HG03442 (cell line): ENCODE measurements around the gene ROMO1.
"Not testable (repeated sequence)": the region's sequence is repeated elsewhere in the genome, so short reads cannot be mapped to it uniquely, and the experiment has no call there.

ENCODE experiments used
- ATAC-seq: cut with Tn5 transposase; IDR thresholded peaks from one replicate; pipeline ENCODE4 v1.9.1; 2021; ENCODE audit warnings: mild to moderate bottlenecking, moderate library complexity; ENCODE audit not compliant: unreplicated experiment

The ROMO1 gene

DNA sequence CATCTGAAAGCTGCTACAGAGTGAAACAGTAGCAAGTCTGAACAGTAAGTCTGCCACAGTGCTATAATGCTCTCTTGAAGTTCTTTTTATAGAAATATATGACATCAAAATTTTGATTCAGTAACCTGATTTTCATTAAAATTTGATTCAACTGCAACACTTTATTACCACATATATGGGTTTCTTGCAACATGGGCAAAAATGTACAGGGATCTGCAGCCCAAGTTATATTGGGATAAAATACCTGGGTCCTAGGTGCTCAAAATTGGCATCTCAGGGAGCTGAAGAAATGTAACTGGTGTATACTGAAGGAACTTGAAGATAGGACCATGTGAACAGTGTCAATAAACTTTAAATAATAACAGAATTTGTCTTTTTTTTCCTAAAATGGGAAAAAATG is 10.8 kb downstream of the ROMO1 start:
- ATAC-seq: no peak

DNA sequence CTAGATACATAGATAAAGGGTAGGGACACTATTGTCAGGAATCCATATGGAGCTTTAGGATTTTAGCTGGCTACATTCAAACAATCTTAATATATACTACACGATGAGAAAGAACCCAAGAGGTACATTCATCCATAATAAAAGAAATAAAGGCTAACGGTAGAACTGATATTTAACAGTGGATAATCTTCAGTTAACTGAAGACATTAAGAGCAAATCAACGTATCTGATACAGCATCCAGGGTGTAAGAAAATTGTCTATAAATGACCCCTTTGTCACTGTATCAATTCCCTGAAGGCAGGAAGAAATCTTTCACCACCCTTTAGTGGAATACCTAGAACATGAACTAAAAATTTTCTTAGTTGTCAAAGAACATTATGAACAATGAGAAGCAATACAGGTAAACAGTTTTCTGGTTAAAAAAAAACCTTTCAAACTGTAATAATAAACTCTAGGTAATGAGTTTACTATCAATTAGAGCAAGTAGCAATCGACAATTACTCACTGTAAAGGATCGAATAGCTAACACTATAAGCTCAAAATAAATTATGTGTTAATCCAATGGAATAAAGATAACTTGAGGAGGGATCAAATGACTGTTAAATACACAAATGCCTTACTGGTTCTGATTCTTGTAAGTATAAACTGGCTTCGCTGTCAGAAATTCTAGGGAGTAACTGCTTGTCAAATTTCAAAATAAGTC is 11.8 kb downstream of the ROMO1 start:
- ATAC-seq: no peak

DNA sequence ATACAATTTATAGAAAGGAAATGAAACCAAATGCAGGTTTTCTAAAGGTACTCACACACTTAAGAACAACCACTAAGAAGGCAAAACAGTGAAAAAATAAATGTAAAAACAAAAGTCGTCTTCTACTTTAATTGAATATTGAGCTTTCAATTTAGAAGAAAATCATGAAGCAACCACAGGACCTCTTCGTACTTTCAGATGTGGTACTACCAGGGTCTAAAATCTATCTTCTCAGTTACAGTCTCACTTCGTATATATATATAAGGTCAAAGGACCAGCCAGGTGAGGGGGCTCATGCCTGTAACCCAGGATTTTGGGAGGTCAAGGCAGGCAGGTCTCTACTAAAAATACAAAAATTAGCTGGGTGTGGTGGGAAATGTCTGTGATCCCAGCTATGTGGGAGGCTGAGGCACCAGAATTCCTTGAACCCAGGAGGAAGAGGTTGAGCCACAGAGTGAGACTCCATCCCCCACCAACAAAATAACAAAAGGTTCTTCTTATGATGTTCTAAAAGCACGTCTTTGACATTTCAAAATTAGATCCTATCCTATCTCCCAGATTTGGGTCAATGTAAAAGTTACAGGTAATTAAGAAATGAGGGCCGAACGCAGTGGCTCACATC is 12.5 kb downstream of the ROMO1 start:
- ATAC-seq: no peak

DNA sequence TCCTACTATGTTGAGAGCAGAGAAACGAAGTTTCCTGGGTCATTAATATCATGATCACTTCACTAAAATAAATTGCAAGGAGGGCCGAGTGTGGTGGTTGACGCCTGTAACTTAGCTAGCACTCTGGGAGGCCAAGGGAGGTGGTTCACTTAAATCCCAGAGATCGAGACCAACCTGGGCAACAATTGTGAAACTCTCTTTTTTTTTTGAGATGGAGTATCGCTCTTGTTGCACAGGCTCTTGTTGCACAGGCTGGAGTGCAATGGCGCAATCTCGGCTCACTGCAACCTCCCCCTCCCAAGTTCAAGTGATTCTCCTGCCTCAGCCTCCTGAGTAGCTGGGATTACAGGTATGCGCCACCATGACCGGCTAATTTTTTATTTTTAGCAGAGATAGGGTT is 13.9 kb downstream of the ROMO1 start:
- ATAC-seq: not testable (repeated sequence)

DNA sequence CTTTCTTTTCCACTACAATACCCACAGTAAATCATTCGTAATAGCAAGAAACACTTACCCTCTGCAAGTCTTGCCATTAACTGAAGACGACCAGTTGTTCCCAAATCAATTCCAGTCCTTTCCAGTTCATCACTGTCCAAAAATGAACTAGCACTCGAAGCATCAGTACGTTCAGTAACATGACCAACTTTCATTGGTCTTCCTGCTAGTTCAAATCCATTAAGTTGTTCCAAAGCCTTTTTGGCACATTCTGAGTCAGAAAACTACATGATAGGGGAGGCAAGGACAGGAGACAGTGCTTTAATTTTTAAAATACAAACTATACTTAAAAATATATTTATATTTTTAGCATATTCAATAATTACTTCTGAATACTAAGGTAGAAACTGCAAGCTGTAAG is 14.9 kb downstream of the ROMO1 start:
- no peak for ATAC-seq

DNA sequence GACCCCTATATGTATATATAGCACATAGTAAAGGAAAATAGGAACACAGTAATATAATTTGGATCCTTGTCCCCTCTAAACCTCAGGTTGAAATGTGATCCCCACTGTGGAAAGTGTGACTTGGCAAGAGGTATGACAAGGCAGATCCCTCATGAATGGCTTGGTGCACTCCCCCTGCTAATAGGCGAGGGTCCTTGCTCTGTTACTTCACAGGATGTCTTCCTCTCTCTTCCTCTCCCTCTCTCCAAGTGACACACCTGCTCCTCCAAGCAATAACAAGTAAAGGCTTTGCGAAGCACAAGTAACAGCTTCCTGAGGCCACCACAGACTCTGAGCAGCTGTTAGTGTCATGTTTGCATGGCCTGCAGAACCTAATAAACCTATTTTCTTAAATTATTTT is 16.4 kb downstream of the ROMO1 start:
- ATAC-seq: no peak

DNA sequence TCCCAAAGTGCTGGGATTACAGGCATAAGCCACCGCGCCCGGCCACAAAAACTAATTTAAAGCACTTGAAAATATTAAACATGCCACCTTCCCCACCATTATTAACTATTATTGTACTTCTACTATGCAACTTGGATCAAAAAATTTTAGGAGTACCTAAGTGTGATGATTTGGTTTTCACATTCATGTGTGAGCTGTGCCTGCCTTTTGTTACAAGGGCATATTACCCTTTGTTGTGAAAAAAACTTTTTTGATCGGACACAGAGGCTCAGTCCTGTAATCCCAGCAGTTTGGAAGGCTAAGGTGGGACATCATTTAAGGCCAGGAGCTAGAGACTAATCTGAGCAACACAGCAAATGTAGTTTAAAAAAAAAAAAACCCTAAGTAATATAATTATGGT is 17.1 kb downstream of the ROMO1 start:
- ATAC-seq: no peak

DNA sequence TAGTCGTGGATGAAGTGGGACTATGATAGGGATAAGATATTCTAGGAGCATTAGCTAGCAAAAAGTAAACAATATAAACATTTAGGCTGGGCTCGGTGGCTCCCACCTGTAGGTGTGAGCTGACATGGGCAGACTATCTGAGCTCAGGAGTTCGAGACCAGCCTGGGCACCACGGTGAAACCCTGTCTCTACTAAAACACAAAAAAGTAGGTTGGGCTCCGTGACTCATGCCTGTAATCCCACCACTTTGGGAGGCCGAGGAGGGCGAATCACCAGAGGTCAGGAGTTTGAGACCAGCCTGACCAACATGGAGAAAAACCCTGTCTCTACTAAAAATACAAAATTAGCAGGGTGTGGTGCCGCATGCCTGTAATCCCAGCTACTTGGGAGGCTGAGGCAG is 19.1 kb downstream of the ROMO1 start:
- not testable (repeated sequence) for ATAC-seq

DNA sequence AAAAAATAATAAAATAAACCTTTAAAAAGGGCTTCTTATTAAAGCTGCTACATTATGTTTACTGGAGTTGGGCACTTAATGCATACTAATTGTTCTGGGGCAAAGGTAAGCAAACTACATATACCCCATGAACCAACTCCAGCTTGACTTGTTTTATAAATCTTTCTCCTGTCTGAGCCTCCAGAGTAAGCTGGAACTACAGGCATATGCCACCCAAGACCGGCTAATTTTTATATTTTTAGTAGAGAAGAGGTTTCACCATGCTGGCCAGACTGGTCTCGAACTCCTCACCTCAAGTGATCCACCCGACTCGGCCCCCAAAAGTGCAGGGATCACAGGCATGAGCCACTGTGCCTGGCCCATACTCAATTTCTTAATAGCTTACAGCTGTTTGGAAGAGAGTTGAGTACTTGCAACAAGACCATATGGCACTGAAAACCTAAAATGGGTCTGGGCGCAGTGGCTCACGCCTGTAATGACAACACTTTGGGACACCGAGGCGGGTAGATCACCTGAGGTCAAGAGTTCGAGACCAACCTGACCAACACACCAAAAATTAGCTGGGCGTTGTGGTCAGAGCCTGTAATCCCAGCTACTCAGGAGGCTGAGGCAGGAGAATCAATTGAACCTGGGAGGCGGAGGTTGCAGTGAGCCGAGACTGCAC is 19.9 kb downstream of the ROMO1 start:
- ATAC-seq: no peak

DNA sequence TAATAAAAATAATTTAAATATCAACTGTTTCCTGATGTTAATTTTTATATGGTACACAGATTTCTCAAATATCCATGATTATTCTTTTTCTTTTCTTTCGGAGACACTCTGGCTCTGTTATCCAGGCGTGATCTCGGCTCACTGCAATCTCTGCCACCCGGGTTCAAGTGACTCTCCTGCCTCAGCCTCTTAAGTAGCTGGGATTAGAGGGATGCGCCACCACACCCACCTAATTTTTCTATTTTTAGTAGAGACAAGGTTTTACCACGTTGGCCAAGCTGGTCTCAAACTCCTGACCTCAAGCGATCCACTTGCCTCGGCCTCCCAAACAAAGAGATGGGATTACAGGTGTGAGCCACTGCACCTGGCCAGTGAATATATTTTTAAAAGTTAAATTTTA is 20.5 kb downstream of the ROMO1 start:
- no peak for ATAC-seq

DNA sequence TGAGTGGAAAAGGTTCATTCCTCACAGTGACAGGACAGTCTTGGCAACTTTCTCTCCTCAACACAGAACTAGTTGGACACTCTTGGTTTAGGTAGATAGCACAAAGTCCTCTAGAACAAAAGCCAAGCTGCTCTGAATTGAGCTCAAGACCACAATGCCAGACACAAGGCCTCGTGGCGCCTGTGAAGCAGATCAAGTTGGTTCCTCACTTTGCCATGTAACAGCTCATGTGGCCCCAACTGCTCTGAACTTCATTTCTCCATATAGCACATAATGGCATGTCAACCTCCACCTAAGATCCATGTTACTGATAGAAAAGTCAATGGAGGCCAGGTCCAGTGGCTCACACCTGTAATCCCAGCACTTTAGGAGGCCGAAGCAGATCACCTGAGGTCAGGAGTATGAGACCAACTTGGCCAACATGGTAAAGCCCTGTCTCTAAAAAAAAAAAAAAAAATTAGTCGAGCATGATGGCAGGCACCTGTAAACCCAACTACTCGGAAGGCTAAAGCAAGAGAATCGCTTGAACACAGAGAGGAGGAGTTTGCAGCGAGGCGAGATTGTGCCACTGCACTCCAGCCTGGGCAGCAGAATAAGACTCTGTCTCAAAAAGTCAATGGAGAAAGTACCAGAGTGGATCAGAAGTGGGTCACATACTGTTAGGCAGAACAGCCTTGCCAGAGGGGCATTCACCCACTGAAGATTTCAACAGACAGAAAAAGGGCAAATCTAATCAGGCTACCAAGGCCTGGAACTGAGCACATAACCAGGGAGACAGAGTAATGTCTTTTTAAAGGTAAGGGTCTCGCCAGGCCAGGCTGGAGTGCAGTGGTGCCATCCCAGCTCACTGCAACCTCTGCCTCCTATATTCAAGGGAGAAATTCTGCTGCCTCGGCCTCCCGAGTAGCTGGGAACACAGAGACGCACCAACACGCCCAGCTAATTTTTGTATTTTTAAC is 21.2 kb downstream of the ROMO1 start:
- ATAC-seq: no peak

DNA sequence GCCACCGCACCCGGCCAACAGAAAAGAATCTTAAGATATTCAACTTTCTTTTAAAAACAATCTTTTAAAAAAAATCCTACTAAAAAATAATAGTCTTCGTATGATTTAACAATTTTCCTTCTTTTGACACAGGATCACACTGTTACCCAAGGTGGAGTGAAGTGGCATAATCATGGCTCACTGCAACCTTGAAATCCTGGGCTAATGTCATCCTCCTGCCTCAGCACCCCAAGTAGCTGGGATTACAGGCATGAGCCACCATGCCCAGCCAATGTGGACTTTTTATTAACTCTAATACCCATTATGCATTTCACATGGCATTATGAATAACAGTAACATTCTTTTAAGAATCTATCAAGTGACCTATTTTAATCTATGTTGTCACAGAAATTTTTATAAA is 22.0 kb downstream of the ROMO1 start:
- no peak for ATAC-seq

DNA sequence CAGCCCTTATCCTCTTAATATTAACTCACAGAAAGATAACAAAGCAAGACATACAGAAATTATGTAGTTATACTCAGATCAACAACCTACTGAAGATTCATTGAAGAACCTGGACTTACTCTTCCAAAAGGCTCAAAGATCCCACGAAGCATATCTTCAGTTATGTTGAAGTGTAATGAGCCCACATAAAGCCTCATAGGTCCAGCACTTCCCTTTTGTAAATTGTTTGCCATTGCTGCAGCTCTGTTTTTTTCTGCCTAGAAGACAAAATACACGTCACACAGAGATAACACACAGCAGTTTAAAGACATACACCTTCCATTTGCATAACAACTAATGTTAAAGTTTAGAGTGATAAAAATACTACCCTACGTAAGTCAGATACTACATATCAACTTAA is 22.4 kb downstream of the ROMO1 start:
- no peak for ATAC-seq

DNA sequence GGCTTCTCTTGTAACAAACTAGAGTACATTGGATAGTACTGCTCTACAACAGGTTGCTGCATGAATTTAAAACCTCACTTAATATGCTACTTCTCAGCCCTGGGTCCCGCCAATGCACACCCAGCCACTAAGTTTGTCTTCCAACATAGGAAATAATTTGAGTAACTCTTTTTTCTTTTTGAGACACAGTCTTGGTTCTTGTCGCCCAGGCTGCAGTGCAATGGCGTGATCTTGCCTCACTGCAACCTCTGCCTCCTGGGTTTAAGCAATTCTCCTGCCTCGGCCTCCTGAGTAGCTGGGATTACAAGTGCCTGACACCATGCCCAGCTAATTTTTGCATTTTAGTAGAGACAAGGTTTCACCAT is 24.1 kb downstream of the ROMO1 start:
- not testable (repeated sequence) for ATAC-seq

DNA sequence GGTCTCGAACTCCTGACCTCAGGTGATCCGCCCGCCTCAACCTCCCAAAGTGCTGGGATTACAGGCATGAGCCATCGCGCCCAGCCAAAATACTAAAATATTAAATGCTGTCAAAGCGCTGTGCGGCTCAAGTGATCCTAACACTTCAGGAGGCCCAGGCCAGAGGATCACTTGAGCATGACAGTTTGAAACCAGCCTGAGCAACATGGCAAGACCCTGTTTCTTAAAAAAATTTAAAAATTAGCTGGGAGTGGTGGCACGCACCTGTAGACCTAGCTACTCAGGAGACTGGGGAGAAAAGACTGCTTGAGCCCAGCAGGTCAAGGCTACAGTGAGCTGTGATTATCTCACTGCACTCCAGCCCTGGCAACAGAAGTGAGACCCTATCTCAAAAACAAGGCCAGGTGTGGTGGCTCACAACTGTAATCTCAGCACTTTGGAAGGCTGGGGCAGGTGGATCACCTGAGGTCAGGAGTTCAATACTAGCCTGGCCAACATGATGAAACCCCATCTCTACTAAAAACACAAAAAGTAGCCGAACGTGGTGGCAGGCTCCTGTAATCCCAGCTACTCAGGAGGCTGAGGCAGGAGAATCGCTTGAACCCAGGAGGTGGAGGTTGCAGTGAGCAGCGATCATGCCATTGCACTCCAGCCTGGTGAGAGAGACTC is 24.6 kb downstream of the ROMO1 start:
- ATAC-seq: not testable (repeated sequence)

DNA sequence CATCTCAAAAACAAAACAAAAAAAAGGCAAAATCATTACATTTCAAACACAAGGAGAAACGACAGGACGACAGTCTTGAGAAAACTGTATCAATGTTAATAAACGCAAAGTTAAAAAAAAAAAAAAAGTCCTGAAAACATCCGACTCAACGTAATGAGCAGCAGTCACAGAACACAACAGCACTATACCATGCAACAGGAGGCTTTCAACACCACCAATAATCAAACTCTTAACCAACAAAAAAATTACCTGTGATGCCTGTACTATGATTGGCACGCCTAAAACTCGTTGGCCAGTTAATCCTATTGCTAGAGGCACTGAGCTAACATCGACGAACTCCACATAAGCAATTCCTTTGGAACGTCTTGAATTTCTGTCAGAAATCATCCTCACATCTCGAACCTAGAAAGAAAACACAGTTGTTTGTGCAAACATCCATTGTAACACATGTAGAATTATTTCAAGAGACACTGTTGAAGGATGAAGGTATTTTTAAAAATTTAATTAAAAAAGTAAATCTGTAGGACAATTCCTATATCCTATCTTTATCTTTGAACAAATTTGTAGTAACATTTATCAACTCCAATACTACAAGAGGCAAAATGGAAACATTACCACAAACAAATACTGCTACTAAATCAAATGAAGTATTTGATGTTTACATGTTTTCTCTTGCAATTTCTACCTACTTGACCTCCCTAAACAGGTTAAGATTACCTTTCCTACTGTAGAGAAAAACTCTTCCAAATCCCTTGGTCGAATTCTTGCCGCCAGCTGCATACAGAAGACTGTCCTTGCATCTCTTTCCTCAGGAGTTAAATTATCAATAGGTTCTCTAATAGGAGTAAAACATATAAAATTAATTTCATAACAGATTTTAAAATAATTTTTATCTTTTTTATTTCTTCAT is 25.4 kb downstream of the ROMO1 start:
- ATAC-seq: no peak

DNA sequence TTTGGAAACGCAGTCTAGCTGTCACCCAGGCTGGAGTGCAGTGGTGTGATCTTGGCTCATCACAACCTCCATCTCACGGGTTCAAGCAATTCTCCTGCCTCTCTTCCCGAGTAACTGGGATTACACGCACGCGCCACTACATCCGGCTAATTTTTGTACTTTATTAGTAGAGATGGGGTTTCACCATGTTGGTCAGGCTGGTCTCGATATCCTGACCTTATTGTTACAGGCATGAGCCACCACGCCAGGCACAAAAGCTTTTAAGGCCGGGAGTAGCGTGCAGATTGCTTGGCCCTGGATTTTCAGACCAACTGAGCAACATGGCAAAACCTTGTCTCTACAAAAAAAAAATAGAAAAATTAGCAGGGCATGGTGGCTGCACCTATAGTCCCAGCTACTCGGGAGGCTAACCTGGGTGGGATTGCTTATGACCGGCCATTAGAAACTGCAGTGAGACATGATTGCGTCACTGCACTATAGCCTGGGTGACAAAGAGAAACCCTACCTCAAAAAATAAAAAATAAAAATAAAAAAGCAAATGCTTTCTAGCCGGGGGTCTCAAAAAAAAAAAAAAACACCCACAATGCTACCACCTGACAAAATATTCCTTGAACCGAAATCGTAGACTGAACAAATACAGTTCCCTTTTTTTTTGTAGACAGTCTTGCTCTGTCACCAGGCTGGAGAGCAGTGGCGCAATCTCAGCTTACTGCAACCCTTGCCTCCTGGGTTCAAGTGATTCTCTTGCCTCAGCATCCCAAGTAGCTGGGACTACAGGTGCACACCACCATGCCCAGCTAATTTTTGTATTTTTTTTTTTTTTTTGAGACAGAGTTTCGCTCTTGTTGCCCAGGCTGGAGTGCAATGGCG is 27.9 kb downstream of the ROMO1 start:
- no peak for ATAC-seq

DNA sequence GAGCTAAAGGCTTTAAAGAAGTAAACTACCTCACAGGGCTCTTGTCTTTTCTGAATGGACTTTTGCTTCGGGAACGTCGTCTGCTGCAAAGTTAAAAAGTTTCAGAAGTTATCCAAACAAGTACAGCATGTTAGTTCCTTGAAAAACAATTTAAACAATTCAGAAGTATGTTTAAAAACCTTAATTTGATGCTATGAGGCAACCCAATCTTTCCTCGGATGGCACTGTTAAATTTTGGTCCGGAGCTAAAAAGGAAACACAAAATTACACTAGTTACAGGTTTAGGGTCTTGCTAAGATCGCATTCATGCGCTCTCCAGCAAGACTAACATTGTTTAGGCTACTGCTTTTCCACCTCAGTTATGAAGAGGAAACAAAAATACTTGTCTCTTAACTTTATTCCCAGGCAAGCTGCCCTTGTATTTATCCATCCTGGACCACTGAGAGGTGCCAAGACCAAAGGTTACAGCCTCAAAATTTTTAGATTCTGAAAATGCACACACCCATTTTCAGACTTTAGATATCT is 30.1 kb downstream of the ROMO1 start:
- no peak for ATAC-seq
